Pons (tissue), 1 donor: ENCODE results near the gene PSME3.
"Not testable (repeated sequence)": the region's sequence is repeated elsewhere in the genome, so short reads cannot be mapped to it uniquely, and the experiment has no call there.

Experiments
- DNase-seq: peaks from one replicate; pipeline ENCODE4 v3.0.0-alpha.2; 2016; ENCODE audit warnings: low spot score

The PSME3 gene

GRCh38 chr17:42878123-42878880, 45.1 kb downstream of the PSME3 start:
- DNase-seq, result no peak

- no peak for DNase-seq
These were observed 45.9 kb downstream of the PSME3 start for GRCh38 chr17:42878924-42879595.

- DNase-seq, result no peak
These were observed 46.4 kb downstream of the PSME3 start for GRCh38 chr17:42879596-42879985.

GRCh38 chr17:42880776-42881310, 47.6 kb downstream of the PSME3 start:
- DNase-seq, result no peak

GRCh38 chr17:42881706-42882105, 48.5 kb downstream of the PSME3 start:
- DNase-seq, result not testable (repeated sequence)

- no peak for DNase-seq
These were observed 49.0 kb downstream of the PSME3 start for GRCh38 chr17:42882166-42882565.

DNA sequence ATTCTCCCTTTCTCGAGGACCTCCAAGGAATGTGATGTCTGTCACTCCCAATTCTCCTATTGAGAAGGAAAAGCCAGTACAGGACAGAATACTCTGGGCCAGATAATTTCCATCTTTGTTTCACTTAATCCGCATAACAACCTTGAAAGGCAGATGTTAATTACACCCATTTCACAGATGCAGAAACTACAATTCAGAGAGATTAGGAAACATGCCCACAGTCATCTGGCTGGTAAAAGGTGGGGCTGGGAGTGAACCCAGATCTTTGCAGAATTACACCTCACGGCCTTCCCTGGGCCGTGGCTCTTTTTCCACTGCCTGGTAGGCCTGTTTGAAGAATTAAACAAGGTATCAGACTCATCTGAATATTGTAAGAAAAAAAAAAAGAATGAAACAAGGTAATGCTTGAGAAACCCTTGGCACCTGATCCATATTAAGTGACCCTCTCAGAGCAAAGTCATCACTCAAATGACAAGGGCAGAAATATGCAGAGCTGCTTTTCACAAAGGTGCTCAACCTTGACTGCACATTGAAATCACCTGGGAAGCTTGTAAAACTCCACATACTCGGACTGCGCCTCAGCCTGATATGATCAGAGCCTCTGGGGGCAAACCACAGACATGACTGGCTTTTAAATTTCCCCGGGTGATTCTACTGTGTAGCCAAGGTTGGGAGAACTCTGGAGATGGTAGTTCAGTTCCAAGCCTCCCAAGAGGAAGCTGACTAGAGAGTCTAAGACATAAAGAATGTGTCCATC, 50.8 kb downstream of the PSME3 start:
- DNase-seq, result no peak

GRCh38 chr17:42885806-42886205, 52.6 kb downstream of the PSME3 start:
- not testable (repeated sequence) for DNase-seq

- no peak for DNase-seq
These were observed 53.3 kb downstream of the PSME3 start for GRCh38 chr17:42886283-42887176.

- DNase-seq, result no peak
These were observed 56.6 kb downstream of the PSME3 start for GRCh38 chr17:42889809-42890208.

- no peak for DNase-seq
These were observed 58.4 kb downstream of the PSME3 start for GRCh38 chr17:42891539-42892152.

GRCh38 chr17:42893359-42893758, 60.2 kb downstream of the PSME3 start:
- DNase-seq, result no peak
